ENCODE data around the gene SPTLC3.

The SPTLC3 gene

DNA sequence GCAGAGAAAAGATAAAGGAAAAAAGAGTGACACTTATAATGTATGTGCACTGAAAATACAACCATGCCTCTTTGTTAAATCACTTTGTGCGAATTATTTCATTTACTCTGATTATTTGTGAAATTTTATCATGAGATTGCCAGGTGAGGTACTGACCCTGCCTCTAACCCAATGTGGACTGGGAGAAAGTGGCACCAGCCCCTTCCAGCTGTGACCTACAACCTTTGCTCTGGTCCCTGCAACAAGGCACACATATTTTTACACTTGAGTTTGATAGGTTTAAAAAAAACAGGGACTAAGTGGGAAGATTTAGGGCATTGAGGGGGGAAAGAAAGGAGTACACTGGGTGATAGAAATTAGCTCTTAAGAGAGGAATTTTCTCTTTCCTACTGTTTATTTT lies 132.0 kb downstream of the SPTLC3 start:
- no peak for DNase-seq (ENCODE audit: low spot score)

DNA sequence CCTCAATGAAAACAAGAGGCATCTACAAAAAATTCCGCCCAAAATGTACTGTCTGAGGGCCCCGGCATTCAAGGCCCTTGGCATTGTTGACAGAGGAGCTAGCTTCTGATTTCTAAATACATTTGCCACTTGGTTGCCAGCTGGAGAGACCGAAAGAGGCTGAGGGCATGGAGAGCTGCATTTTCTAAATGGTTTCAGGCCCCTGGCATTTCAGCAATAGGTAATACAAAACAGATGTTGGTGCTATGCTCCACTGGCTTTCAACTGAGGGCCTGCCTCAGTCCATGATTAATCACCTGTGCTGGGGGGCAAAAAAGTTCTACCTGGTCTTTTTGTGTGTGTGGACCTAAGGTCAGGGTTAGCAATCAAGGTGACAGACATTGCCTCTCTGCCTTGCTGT lies 132.8 kb downstream of the SPTLC3 start:
- peak; percentile 5 for DNase-seq (ENCODE audit: low spot score)

DNA sequence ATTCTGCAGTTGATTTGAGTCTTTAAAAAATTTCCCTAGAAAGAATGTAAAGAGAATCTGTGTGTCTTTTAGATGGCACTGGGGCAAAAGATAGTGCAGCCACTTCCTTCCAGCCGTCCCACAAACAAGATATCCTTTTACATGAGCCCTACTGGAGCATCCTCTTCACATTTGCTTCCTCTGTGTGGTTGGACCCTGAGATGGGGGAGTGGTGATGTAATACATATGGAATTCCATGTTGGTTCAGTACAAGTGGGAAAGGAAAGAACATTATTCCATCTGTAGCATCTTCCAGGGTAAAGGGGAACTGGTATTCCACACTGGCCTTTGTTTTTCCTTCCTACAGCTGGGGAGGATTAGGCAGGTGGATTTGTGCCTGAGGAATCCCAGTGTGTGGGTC lies 133.4 kb downstream of the SPTLC3 start:
- DNase-seq (ENCODE audit: low spot score) = no peak

DNA sequence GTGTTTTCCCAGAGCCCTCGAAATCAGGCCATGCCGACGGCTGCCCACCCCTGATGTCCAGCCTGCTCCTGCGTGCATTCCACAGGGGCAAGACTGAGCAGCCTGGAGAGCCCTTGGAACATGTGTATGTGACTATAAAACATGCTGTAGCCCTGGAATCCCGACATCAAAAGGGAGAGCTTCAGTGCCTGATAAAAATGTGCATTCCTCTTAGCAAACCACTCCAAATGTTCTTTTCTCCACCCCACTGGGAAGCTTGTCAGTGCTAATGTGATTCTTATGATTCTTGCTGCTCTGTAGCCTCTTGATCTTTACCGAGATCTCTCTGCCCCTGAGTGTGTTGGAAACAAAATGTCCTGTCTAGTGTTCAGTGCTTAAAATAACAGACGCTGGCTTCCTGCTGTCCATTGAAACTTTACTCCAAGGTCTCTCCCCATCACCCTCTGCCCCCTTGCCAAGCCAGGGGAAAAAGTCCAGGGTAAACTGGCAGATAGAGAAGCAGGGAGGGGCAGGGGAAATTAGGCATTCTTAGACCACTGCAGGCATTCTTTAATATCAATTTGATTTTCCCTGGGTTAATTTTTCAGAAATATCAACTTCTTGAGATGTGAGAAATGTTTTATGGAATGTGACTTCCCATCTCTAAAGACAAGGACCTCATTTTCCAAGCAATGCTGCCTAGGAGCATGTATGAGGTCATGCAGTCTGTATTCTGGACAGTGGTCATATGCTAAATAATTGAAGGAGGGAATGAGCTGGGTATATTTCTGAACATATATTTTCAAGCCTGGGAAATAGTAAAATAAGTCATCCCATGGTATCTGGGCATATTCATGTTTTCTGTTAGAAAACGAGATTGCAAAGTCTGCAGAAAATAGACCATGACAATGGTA lies 138.5 kb downstream of the SPTLC3 start:
- no peak for DNase-seq (ENCODE audit: low spot score)

DNA sequence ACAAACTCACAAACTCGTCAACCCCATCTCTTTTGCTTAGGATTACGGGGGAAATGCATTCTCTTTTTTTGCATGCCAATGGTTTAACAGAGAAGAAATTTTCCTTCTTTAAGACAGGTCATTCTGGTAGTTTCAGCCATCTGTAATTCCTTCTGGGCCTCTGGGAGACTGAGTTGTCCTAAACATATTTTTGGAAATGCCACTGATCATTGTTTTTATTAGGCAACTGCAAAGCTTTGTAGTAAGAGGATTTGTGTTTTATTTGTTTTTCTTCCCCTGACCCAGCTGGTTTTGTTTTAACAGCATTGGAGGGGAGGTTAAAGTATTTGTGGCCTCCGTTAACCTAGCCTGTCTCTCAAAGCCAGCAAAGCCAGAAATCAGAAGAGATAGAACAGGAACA lies 139.2 kb downstream of the SPTLC3 start:
- DNase-seq (ENCODE audit: low spot score) = no peak

DNA sequence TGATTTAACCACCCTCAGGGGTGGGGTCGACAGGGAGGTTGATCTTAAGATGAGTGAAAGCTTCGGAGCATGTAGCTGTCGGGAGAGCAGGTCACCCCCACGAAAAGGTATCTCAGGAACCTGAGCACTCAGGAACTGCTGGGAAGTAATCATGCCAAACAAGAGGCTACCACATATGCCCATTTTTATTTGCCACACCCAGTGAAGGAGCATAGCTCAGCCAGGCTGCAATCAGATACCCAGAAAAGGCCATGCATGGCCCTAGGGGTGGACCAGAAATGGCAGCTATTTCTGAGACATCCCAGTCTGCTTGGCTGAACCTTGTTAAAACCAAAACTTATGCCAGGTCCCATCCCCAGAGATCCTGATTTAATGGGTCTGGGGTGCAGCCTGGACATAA lies 139.6 kb downstream of the SPTLC3 start:
- DNase-seq (ENCODE audit: low spot score) = no peak

DNA sequence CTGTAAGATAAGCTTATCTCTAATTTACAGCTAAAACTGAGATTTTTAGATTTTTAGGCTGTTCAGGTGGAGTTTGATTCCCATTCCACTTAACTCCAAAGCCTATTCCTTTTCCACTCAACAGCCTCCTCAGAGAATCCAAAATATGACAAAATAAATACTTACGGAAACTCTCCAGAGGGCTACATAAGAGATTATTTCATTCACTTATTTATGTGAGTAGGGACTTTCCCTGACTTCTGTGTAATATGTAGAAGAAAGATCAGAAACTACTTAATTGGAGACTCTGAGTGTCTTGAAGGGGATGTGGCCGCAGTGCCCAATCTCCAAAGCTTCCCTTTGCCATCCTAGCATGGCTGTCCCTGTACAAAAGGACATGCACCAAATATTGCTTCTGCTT lies 140.2 kb downstream of the SPTLC3 start:
- DNase-seq (ENCODE audit: low spot score) = no peak

DNA sequence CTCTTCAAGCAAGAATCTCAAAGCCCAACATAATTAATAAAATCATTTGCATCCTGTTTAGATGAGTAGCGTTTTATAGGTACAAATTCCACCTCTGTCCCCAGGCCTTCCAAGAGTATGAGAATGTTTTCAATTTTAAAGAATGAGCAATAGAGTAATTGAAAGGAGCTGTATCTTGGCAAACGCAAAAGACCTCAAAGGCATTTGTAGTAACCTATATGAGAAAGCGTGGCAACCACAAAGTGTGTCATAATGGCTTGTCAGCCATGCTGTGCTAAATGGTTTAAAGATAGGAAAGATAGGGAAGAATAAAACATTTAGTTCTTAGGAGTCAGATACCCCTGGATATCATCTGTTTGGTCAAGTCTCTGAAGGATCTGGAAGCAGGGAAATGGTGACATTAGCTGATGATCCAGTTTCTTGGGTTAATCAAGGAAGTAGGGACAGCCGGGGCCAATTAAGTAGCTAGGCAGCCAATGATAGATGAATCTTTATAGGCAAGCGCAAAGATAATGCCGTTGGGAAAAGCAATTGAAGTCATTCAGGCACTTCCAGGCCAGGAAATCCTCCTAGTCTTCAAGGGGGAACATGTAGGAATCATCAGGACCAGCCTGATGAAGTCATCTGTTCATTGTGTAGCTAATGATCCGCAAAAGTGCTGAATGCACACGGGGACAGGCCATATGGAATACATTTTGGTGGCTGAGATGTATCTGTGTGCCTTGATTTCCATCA lies 140.8 kb downstream of the SPTLC3 start:
- DNase-seq (ENCODE audit: low spot score) = no peak

DNA sequence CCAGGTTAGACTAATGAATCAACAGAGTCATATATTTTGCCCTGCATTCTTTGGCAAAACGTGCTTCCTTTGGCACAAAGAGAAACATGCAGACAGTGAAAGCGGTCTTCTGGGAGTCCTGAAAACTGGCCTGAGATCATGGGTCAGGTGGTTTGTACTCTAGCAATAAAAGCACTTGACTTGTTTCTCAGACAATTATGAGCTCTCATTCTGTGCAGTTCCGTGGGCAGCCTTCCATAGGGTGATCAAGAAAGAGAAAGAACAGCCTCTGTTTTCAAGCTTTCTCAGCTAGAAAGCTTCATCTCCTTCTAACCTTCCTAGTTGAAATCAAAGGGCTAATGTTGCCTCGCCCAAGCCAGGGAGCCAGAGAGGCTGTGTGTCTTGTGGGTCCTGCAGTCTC lies 149.6 kb downstream of the SPTLC3 start:
- DNase-seq (ENCODE audit: low spot score) = no peak

DNA sequence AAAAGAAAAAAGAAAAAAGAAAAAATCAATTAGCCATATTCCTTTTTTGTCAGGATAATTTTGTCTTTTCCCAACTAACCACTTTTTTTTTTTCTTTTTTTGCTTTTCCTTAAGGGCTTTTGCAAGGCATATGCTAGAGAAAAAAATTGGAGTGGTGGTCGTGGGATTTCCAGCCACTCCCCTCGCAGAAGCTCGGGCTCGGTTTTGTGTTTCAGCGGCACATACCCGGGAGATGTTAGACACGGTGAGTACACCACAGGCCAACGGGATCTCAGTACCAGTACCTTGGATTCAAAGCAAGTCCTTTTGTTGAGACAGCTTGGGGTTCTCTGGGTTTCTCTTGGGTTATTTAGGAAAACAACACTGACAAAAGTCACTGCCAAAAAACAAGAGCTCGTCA lies 151.1 kb downstream of the SPTLC3 start:
- DNase-seq (ENCODE audit: low spot score) = no peak

DNA sequence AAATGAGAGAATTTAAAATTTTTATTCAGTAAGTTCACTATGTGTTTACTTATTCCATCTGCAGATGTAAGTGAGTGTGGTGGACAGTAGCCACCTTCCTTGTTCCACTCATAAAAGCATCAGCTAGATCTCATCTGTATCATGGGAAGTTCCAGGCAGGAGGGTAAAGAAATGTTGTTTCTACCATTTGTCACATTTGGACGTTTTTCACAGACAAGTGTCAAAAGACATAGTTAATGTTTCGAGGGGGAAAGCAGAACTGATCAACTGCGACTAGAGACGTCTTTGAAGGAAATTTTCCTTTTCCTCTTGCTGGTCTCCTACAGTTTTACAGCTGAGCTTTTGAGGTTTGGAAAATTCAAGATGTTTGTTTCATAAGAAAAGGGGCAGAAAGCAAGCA lies 156.4 kb downstream of the SPTLC3 start:
- no peak for DNase-seq (ENCODE audit: low spot score)

DNA sequence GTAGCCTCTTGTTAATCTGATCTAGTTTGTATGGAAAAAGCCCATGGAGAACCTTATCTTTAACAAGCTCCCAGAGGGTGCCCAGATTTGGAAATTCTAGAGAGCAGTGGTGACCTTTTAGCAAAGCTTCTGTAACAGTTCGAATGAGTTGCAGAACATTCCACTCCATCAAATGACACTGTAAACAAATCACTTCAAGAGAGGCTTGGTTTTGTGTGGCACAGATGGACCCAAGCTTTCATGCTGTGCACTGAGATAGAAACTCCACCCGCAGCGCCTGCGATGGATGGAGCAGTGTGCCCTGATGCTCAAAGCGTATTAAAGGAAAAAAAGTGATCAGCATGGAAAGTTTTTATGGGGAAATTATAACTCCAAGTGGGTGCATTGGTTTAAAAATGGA lies 157.2 kb downstream of the SPTLC3 start:
- DNase-seq (ENCODE audit: low spot score) = no peak

DNA sequence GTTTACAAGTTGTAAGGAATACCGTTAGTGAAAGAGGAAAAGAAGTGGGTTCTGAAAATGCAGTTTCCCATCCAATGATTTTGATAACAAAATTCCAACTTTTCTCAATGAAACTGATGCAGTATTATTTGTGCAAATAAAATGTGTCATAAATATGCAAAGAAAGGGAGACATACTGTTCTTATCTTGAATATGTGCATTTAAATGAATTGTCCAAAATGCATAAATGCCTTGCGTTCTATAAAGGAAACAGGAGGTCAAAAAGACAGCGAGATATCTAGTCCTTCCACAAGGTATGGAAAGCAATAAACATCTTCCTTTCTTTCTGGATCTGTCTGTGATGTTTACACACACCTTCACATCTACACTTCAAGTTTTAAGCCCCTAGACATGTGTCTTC lies 157.7 kb downstream of the SPTLC3 start:
- DNase-seq (ENCODE audit: low spot score) = no peak

DNA sequence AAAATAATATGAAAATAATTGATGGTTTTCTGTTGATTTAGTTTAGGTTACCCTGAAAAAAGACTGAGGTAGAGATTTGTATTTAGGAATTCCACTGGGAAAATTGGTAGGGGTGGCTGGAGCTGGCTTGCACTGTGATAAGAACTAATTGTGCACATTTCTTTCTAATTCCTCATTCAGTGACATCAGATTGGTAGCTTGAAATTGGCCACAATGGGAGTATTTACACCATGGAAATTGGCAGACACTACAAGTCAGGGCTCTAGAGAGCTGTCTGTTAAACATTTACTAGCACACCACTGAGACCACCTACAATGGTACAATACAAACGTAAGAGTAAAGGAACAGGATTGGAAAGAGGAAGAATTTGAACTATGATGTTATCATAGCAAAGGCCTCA lies 160.3 kb downstream of the SPTLC3 start:
- DNase-seq (ENCODE audit: low spot score) = no peak

DNA sequence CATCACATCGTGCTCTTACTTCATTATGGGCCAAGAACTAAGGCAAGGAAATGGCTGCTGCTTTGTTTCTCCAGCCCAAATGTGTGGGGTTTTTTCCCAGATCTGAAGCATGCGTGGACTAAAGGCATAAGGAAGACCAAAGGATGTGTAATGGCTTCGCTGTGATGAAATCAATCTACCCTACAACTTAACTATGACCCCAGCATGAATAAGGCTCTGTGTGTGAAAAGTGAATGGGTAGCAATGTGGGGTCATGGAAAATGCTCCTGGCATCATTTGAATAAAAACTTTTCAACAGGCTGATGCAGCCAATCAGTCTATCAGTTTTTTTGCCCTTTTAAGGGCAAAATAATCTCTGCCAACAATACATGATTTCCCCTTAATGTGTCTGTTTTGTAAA lies 162.0 kb downstream of the SPTLC3 start:
- no peak for DNase-seq (ENCODE audit: low spot score)

DNA sequence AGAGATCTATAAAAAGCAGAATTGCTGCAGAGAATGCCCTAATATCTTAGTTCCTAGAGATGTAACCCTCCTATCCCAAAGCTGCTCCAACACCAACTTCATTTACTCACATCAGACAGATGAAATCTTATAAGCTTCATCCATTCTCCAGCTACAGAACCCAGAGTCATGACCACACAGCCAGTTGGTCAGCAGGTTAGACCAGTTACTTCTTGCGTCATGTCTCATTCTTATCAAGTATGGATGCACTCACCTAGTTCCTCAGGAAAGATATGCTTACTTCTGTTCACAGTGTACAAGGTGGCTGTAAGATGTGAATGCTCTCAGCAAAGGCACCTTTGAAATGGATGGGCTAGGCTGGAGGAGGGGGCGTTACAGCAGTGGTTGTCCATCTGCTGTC lies 164.4 kb downstream of the SPTLC3 start:
- DNase-seq (ENCODE audit: low spot score) = no peak

DNA sequence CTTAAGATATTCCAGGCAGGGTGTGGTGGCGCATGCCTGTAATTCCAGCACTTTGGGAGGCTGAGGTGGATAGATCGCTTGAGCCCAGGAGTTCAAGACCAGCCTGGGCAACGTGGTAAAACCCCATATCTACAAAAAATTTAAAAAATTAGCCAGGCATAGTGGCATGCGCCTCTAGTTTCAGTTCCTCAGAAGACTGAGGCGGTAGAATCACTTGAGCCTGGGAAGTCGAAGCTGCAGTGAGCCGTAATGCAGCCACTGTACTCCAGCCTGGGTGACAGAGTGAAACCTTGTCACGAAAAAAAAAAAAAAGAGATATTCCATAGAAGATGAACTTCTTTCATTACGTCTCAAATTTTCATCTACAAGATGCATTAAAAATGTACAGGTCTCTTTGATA lies 165.6 kb downstream of the SPTLC3 start:
- DNase-seq (ENCODE audit: low spot score) = no peak

DNA sequence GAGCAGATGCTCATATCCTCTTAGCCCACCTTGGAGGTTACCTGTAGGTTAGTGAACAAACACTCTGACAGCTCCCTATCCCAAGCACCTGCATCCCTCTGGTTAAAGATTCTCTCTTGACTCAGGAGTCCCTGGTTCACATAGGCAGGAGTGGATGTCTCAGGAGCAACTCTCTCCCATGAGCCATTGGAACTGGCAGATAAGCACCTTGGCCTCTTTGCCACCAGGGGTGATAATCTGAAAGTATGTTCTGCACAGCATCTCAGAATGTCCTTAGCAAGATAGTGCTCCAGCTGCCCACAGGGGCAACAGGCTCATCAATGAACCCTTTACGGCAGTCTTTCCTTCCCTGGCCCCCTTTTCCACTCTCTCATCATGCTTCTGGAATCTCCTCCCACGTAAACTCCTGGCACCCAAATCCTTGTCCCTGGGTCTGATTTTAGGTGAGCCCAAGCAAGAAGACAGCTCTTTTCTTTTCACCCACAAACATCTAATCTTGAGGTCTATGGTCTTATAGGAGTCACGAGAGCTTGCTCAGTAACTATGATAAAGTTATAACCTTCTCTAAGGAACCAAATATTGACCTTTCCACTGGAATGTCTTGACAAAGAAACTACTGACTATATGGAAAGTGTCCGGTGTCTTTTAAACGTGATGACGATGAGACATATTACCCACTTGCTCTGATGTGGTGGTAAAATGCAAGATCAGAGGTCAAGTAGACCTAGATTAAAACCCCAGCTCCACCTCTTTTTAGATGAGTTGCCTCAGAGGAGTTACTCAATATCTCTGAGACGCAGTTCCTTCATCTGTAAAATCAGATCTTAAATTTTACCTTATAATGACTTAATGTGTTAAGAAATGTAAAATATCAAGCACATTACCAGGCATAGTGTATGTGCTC lies 172.5 kb downstream of the SPTLC3 start:
- no peak for DNase-seq (ENCODE audit: low spot score)

DNA sequence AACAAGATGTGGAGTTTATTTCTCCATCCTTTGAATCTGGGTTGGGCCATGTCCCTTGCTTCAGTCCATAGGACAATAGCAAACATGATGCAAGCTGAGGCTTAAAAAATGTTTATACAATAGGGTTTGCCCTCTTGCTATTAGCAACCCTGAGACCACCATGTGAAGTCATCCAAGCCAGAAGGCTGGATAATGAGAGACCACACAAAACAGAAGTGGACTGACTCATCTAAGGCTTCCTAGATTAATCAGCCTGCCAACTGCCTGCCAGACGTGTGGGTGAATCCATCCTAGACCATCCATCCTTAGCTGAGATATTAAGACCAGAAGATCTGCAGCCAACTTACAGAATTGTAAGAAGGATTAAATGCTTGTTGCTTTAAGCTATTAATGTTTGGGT lies 174.2 kb downstream of the SPTLC3 start:
- no peak for DNase-seq (ENCODE audit: low spot score)

DNA sequence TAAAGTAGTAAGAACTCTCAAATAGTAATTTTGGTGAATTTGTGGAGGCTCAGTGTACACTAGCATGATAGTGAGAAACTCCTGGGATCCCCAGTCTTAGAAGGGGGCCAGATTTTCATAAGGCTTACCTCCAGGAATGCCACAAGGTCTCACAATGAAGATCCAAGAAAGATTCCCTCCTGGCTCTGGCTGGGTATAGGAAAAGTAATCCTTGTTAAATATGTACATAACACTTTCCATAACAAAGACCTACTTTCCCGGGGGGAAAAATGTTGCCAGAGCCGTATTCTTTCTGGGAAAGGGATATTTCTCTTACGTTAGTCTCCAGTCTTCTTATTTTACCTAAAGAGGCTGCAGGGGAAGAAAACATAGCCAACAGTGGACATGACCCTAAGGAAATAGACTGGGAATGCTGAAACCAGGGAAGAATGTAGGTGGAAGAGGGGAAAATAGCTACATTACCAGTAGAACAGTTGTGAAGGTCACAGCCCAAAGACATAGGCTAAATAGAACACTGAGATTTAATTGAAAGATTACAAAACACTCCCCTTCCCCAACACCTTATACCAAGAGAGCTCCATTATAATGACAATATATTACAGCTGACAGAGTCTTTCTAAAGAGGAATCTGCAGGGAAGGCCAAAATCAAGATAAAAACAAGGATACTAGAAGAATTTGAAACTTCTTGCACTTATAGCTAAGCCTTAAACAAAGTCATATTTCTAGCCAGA lies 177.4 kb downstream of the SPTLC3 start:
- no peak for DNase-seq (ENCODE audit: low spot score)

DNA sequence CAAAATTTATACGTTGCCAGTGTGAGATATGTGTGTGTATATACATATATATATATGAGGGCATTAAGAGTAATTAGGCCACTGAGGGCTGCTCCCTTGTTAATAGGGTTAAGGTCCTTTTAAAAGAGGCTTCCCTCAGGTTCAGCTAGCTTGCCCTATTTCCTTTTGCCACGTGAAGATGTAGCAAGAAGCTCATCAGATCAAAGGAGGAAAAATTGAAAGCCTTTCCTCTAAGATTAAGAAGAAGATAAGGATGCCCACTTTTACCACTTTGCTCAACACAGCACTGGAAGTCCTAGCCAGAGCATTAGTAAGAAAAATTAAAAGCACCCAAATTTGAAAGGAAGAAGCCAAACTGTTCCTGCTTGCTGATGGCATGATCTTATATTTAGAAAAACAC lies 179.1 kb downstream of the SPTLC3 start:
- DNase-seq (ENCODE audit: low spot score) = no peak

DNA sequence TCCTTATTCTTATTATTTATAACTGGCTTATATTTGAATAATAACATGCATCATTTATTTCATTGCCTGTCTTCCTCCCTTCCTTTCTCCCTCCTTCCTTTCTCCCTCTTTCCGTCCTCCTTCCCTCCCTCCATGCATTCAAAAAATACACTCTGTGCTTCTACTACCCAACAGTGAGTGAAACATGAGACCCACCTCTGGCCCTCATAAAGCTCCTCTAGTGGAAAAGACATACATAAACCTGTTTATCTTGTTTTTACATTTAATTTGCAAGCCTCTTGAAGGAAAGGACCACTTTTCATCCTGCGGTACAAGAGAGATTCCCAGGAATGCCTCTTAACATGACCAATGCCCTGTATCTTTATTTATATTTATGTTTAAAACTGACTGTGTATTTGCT lies 190.5 kb downstream of the SPTLC3 start:
- DNase-seq (ENCODE audit: low spot score) = no peak
